CD4-positive, CD25-positive, alpha-beta regulatory T cell (primary cell): ENCODE results near the gene ADAMTS4. TPM values are rescaled to one million over a fixed set of nuclear protein-coding genes. Genes with fewer than 3 reads are reported as not detected.
A peak's percentile ranks its signal among the peaks of the same experiment; 100 is the strongest.
"Not testable (repeated sequence)": the region's sequence is repeated elsewhere in the genome, so short reads cannot be mapped to it uniquely, and the experiment has no call there.

Source experiments
- ATAC-seq, 2 donors: fragments of 150-1000 bp; cut with Tn5 transposase; one replicate each; pipeline ENCODE4 v1.10.0; 2021; ENCODE audit warnings: low read depth in 2 of 2, moderate number of reproducible peaks in 2 of 2, moderate library complexity in 1 of 2
- DNase-seq, 3 donors: peaks; one replicate each; pipeline versions ENCODE4 v3.0.0 to v3.0.0-alpha.2; 2012 to 2022; ENCODE audit warnings: mixed read lengths in 1 of 3
- H3K27ac ChIP-seq: one replicate; pipeline ENCODE4 v1.7.0; 2013; ENCODE audit warnings: mild to moderate bottlenecking, low read length; ENCODE audit not compliant: insufficient read depth, poor library complexity, severe bottlenecking
- H3K27me3 ChIP-seq: one replicate; pipeline ENCODE4 v1.7.0; 2013; ENCODE audit warnings: low read length; ENCODE audit not compliant: control insufficient read depth, insufficient read depth
- H3K36me3 ChIP-seq: one replicate; pipeline ENCODE4 v1.7.0; 2013; ENCODE audit warnings: mild to moderate bottlenecking, low read length, moderate library complexity; ENCODE audit not compliant: control insufficient read depth, insufficient read depth
- H3K4me1 ChIP-seq: 2 replicates; pipeline ENCODE4 v1.7.0; 2013; ENCODE audit warnings: mild to moderate bottlenecking, low read length; ENCODE audit not compliant: insufficient read depth, control insufficient read depth, poor library complexity, severe bottlenecking
- H3K4me3 ChIP-seq: one replicate; pipeline ENCODE4 v1.7.0; 2013; ENCODE audit warnings: low read depth, mild to moderate bottlenecking, low read length, moderate library complexity
- H3K9me3 ChIP-seq, 2 experiments: 1 replicate in 1 of 2; 2 replicates in 1 of 2; pipeline ENCODE4 v1.7.0; 2013; ENCODE audit warnings: low read length in 2 of 2, mild to moderate bottlenecking in 1 of 2, moderate library complexity in 1 of 2; ENCODE audit not compliant: control insufficient read depth in 2 of 2
- H3K27ac Mint-ChIP-seq, 3 donors: one replicate each; pipeline ENCODE4 v1.8.0; 2020 to 2022; ENCODE audit warnings: mild to moderate bottlenecking in 3 of 3, mixed read lengths in 3 of 3, moderate library complexity in 2 of 3
- H3K27me3 Mint-ChIP-seq: one replicate; pipeline ENCODE4 v1.8.0; 2022; ENCODE audit warnings: mild to moderate bottlenecking, mixed read lengths
- H3K36me3 Mint-ChIP-seq: one replicate; pipeline ENCODE4 v1.8.0; 2020; ENCODE audit warnings: mixed read lengths
- H3K4me1 Mint-ChIP-seq, 4 donors: one replicate each; pipeline ENCODE4 v1.8.0; 2020 to 2022; ENCODE audit warnings: mixed read lengths in 4 of 4, mild to moderate bottlenecking in 1 of 4
- H3K4me3 Mint-ChIP-seq, 4 donors: one replicate each; pipeline ENCODE4 v1.8.0; 2020 to 2022; ENCODE audit warnings: mild to moderate bottlenecking in 4 of 4, mixed read lengths in 4 of 4, moderate library complexity in 3 of 4
- H3K9me3 Mint-ChIP-seq, 7 donors: one replicate each; pipeline ENCODE4 v1.8.0; 2020 to 2022; ENCODE audit warnings: mixed read lengths in 7 of 7, mild to moderate bottlenecking in 3 of 7, moderate library complexity in 2 of 7
- polyA plus RNA-seq, 4 donors: library from polyadenylated mRNA; unstranded; fragments of 300-500 nt; fragmentation: Illumina TruSeq; gene quantifications; one replicate each; pipeline ENCODE4 v1.2.3, GENCODE V29; 2021
- total RNA-seq: library from RNA; stranded (reverse); gene quantifications from one replicate; pipeline ENCODE4 v1.2.3, GENCODE V29; 2022

The ADAMTS4 gene
- total and polyA plus RNA-seq, 5 donors from 2014 or later, result 0.36 to 5.3 (median 0.88) TPM; not detected in 1

DNA sequence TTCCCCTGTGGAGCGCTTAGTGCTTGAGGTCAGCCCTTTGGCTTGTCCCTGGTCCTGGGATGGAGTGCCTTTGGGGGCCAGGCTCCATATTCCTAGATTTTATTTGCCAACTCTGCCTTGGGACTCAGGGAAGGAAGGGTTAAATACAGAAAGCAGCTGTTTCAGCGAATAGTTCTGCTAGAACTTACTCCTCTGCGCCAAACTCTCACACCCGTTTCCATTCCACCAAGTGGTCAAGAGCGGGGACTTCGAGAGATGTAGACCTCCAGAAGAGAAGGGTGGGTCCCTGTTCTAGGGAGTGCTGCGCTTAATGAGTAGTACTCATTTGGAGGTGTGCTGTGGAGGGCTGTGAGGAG is 26.3 kb upstream of the ADAMTS4 start:
- no peak for ATAC-seq
- H3K4me3 Mint-ChIP-seq, result peak overlapping the region in 3 of 4 donors; percentile 82 to 100 (median 100)

DNA sequence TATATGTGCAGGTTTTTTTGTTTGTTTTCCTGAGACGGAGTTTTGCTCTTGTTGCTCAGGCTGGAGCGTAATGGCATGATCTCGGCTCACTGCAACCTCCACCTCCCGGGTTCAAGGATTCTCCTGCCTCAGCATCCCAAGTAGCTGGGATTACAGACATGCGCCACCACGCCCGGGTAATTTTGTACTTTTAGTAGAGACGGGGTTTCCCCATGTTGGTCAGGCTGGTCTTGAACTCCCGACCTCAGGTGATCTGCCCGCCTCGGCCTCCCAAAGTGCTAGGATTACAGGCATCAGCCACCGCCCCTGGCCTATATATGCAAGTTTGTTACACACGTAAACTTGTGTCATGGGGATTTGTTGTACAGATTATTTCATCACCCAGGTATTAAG is 25.8 kb upstream of the ADAMTS4 start:
- not testable (repeated sequence) for H3K4me3 Mint-ChIP-seq, H3K27ac Mint-ChIP-seq, H3K9me3 Mint-ChIP-seq, H3K27me3 ChIP-seq, H3K27me3 Mint-ChIP-seq, H3K4me3 ChIP-seq, H3K9me3 ChIP-seq, ATAC-seq, DNase-seq
- Mint-ChIP-seq H3K36me3 (peaks cover 15% of the 10 kb centered on the region), H3K4me1 (peaks cover 12 to 76% (median 31%) of the 10 kb centered on the region in 4 donors)
- Histone ChIP-seq H3K27ac (peak overlapping the region; percentile 77), H3K4me1 (peaks cover 34% of the 10 kb centered on the region), H3K36me3 (peaks cover 12% of the 10 kb centered on the region)

More for the DNA sequence above, 26.3 kb upstream of the ADAMTS4 start:
- Mint-ChIP-seq H3K4me1 (peaks cover 12 to 72% (median 29%) of the 10 kb centered on the region in 4 donors), H3K27ac (peak overlapping the region; percentile 93 to 100 (median 96)), H3K36me3 (peaks cover 13% of the 10 kb centered on the region), H3K27me3 (no peaks in the 10 kb centered on the region), H3K9me3 (peaks cover 0 to 1% (median 0%) of the 10 kb centered on the region in 7 donors)
- Histone ChIP-seq H3K4me3 (peak overlapping the region; percentile 43), H3K36me3 (peaks cover 16% of the 10 kb centered on the region), H3K27ac (peak overlapping the region; percentile 77), H3K27me3 (no peaks in the 10 kb centered on the region), H3K9me3 (no peaks in the 10 kb centered on the region), H3K4me1 (peaks cover 31% of the 10 kb centered on the region)
- no peak for DNase-seq

DNA sequence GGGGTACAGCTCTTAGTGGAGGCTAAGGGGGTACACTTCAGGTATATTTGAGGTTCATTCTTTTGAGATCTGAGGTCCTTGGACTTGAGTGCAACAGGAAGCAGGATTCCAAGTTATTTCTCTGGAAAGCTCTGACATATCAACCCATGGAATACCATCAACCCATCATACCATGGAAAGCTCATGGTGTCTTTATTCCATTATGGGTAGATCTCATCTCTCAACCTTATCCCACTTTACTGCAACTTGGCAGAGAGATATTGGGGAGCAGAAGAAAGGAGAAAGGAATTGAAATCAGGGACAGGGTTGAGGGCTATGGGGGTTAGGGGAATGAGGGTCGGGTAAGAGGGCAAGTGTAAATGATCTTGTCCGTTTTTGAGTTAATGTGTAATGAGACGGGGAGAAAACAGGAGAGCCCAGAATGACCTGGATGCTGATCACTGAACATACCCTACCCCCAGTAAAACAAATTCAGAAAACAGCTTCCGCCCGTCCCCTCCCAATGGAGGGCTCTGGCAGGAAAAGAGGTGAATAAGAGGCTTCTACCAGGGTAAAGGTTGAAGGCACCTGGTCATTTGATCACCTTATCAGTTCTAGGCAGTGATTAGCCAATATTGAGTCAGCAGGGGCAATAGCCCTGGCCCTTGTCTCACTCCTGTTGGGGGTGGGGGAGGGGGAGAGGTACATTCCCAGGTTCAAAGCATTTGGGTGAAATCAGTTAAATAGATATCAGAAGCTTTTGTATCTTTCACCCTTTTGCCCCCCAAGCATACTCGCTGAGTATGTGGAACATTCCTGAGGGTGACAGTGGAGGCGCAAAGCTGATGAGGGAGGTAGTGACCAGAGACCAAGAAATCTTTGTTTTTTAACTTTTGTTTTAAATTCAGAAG is 25.2 kb upstream of the ADAMTS4 start:
- H3K27ac Mint-ChIP-seq, result peak overlapping the region in 1 of 3 donors; percentile 25
- H3K4me1 Mint-ChIP-seq, result peaks cover 12 to 83% (median 34%) of the 10 kb centered on the region in 4 donors
- Histone ChIP-seq H3K4me1 (peaks cover 40% of the 10 kb centered on the region), H3K27me3 (no peaks in the 10 kb centered on the region), H3K36me3 (peaks cover 6% of the 10 kb centered on the region), H3K27ac (peak overlapping the region; percentile 10), H3K9me3 (no peaks in the 10 kb centered on the region), H3K4me3 (no peak overlapping the region)
- H3K9me3 Mint-ChIP-seq, result peaks cover 0 to 1% (median 0%) of the 10 kb centered on the region in 7 donors
- H3K27me3 Mint-ChIP-seq, result no peaks in the 10 kb centered on the region
- no peak for ATAC-seq
- no peak overlapping the region for H3K4me3 Mint-ChIP-seq
- DNase-seq, result no peak
- peaks cover 12% of the 10 kb centered on the region for H3K36me3 Mint-ChIP-seq

DNA sequence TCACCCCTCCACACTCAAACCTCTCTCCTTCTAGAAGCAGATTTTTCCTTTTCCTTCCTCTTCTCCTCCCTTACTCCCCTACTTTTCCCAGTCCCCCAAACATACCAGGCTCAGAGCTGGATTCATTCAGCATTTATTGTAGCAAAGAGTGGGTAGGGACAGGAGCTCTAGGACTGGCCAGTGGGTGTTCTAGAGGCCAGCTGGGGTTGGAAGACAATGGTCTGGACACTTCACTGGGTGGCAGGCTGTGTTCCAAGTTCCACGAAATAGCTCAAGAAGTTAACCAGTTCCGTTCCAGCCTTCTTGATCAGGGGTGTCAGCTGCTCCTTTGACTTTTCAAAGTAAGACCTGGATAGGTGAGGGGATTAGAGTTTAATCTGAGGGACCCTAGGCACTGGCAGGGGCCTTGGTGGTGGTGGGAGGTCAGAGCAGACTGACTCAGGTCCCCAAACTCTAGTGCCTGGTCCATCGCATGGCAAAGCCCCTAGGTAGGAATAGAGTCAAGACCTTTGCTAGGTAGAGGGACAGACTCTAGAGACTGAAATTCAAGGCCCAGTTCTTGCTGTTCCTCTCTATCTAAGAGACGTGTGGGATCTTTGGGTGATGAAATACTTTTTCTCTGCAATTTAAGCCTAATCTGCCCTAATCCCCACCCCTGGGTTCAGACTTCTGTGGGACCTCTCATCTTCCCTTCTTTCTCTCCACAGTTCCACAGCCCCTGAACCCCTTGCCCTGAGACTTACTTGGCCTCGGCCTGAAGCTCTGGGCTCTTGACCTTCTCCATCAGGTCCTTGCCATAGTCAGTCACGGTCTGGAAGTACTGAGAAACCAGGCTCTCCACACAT is 23.5 kb upstream of the ADAMTS4 start:
- ATAC-seq (no peak), DNase-seq (no peak)
- no peaks in the 10 kb centered on the region for H3K27me3 Mint-ChIP-seq
- Histone ChIP-seq H3K27ac (no peak overlapping the region), H3K4me1 (peaks cover 51% of the 10 kb centered on the region), H3K36me3 (no peaks in the 10 kb centered on the region), H3K9me3 (no peaks in the 10 kb centered on the region), H3K4me3 (no peak overlapping the region), H3K27me3 (no peaks in the 10 kb centered on the region)
- peak overlapping the region in 2 of 4 donors; percentile 36 to 40 for H3K4me3 Mint-ChIP-seq
- H3K36me3 Mint-ChIP-seq, result peaks cover 4% of the 10 kb centered on the region
- H3K27ac Mint-ChIP-seq, result peak overlapping the region; percentile 12 to 86 (median 79)
- H3K4me1 Mint-ChIP-seq, result peaks cover 9 to 83% (median 36%) of the 10 kb centered on the region in 4 donors
- H3K9me3 Mint-ChIP-seq, result peaks cover 0 to 1% (median 0%) of the 10 kb centered on the region in 7 donors

DNA sequence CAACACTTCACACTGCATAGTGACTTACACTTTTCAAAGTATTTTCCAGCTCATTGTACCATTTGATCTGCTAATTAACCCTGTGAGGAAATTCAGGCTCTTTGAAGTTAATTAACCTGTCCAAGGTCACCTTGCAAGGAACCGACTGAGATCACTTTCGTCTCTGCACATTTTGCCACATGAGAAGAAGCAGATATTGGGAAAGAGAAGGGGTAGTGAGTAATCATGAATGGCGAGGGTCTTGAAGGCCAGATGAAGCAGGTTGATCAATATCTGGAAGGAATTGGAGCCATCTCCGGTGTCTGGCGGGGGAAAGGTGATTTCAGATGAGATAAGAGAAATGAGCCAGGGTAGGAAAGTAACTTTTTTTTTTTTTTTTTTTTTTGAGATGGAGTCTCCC is 21.1 kb upstream of the ADAMTS4 start:
- Histone ChIP-seq H3K36me3 (no peaks in the 10 kb centered on the region), H3K27me3 (no peaks in the 10 kb centered on the region), H3K27ac (no peak overlapping the region), H3K9me3 (no peaks in the 10 kb centered on the region), H3K4me1 (peaks cover 36% of the 10 kb centered on the region), H3K4me3 (no peak overlapping the region)
- peaks cover 4% of the 10 kb centered on the region for H3K36me3 Mint-ChIP-seq
- no peaks in the 10 kb centered on the region for H3K27me3 Mint-ChIP-seq
- DNase-seq (no peak), ATAC-seq (no peak)
- peak overlapping the region; percentile 87 to 97 (median 95) for H3K27ac Mint-ChIP-seq
- H3K9me3 Mint-ChIP-seq, result no peaks in the 10 kb centered on the region
- H3K4me3 Mint-ChIP-seq, result peak overlapping the region in 3 of 4 donors; percentile 38 to 59 (median 56)
- peaks cover 0 to 77% (median 25%) of the 10 kb centered on the region in 4 donors for H3K4me1 Mint-ChIP-seq

DNA sequence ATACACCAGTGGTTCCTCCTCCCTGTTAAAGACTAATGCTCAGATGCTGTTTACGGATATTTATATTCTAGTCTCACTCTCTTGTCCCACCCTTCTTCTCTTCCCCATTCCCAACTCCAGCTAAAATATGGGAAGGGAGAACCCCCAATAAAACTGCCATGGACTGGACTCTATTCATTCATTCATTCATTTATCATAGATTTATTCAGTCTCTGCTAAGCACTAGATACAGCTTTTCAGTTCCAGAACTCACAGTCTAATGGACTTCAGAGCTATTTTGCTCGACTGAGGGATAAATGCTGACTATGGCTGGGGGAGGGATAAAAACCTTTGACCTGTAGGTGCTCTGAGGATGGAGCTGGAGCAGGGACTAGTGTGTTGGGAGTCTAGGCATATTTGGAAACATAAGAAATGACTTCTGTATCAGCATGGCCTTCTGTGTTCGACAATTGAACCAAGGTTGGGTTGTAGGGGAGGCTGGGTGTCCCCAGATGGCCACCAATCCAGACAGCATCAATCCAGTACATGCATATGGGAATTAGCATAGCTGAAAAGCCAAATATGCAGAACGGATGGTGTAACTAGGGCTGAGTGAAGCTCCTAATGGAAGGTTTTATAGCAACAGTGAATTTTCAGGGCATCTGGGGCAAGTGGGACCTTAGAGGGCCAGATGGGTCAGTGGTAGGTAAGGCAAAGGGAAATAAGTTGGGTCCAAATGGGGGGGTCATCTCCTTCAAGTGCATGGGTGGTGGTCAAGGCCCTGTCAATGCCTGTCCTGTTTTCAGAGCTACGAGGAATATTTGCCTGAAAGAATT is 20.4 kb upstream of the ADAMTS4 start:
- Histone ChIP-seq H3K36me3 (peaks cover 2% of the 10 kb centered on the region), H3K27ac (peak overlapping the region; percentile 62), H3K4me1 (peaks cover 38% of the 10 kb centered on the region), H3K27me3 (no peaks in the 10 kb centered on the region), H3K4me3 (peak overlapping the region; percentile 35), H3K9me3 (no peaks in the 10 kb centered on the region)
- no peak for DNase-seq
- ATAC-seq, result no peak
- H3K27me3 Mint-ChIP-seq, result no peaks in the 10 kb centered on the region
- peaks cover 7% of the 10 kb centered on the region for H3K36me3 Mint-ChIP-seq
- no peaks in the 10 kb centered on the region for H3K9me3 Mint-ChIP-seq
- peak overlapping the region; percentile 8 to 85 (median 74) for H3K4me3 Mint-ChIP-seq
- peaks cover 0 to 81% (median 26%) of the 10 kb centered on the region in 4 donors for H3K4me1 Mint-ChIP-seq
- peak overlapping the region; percentile 87 to 98 (median 97) for H3K27ac Mint-ChIP-seq
